Stimulated activated CD8-positive, alpha-beta memory T cell treated with anti-CD3 and anti-CD28 coated beads, Interleukin-15, amount 100 ng/mL, for 48 hours (primary cell): ENCODE measurements around the gene PRCD.
"Not testable (repeated sequence)": the region's sequence is repeated elsewhere in the genome, so short reads cannot be mapped to it uniquely, and the experiment has no call there.

ENCODE experiments used
- DNase-seq, 2 donors: peaks; one replicate each; pipeline ENCODE4 v3.0.0-alpha.2; 2020; ENCODE audit warnings: low read depth in 2 of 2

Gene PRCD

GRCh38 chr17:76527430-76528111 is 12.3 kb upstream of the PRCD start:
- no peak for DNase-seq

GRCh38 chr17:76528156-76528527 is 11.7 kb upstream of the PRCD start:
- no peak for DNase-seq

GRCh38 chr17:76528528-76529223 is 11.2 kb upstream of the PRCD start:
- DNase-seq: no peak

- DNase-seq: no peak
These were observed 10.4 kb upstream of the PRCD start for GRCh38 chr17:76529224-76530094.

- no peak for DNase-seq
These were observed 9.6 kb upstream of the PRCD start for GRCh38 chr17:76530095-76530723.

GRCh38 chr17:76530811-76531485 is 8.9 kb upstream of the PRCD start:
- DNase-seq: no peak

GRCh38 chr17:76531486-76532038 is 8.3 kb upstream of the PRCD start:
- no peak for DNase-seq

GRCh38 chr17:76532072-76532651 is 7.7 kb upstream of the PRCD start:
- no peak for DNase-seq

GRCh38 chr17:76533640-76534359 is 6.0 kb upstream of the PRCD start:
- DNase-seq: not testable (repeated sequence)

- no peak for DNase-seq
These were observed 4.8 kb upstream of the PRCD start for GRCh38 chr17:76534831-76535732.

GRCh38 chr17:76535788-76536510 is 3.9 kb upstream of the PRCD start:
- DNase-seq: no peak

GRCh38 chr17:76536511-76537287 is 3.1 kb upstream of the PRCD start:
- no peak for DNase-seq

- DNase-seq: no peak
These were observed 2.6 kb upstream of the PRCD start for GRCh38 chr17:76537288-76537577.

GRCh38 chr17:76537578-76538280 is 2.1 kb upstream of the PRCD start, which contains the start of gene CYGB:
TSS of gene CYGB (minus strand) at chr17:76537709. CDS start at chr17:76537542, 167 bp downstream.
- no peak for DNase-seq

- no peak for DNase-seq
These were observed 1.4 kb upstream of the PRCD start for GRCh38 chr17:76538281-76538931.

GRCh38 chr17:76538941-76539570 is 788 bp upstream of the PRCD start:
- no peak for DNase-seq
